Stimulated activated CD8-positive, alpha-beta memory T cell treated with anti-CD3 and anti-CD28 coated beads, Interleukin-7, amount 100 ng/mL, for 1 hour (primary cell): Measurements from ENCODE around the gene RASGRF1.

Experiments
- DNase-seq, 2 donors: peaks; one replicate each; pipeline ENCODE4 v3.0.0-alpha.2; 2020; ENCODE audit warnings: low read depth in 2 of 2

The RASGRF1 gene

DNA sequence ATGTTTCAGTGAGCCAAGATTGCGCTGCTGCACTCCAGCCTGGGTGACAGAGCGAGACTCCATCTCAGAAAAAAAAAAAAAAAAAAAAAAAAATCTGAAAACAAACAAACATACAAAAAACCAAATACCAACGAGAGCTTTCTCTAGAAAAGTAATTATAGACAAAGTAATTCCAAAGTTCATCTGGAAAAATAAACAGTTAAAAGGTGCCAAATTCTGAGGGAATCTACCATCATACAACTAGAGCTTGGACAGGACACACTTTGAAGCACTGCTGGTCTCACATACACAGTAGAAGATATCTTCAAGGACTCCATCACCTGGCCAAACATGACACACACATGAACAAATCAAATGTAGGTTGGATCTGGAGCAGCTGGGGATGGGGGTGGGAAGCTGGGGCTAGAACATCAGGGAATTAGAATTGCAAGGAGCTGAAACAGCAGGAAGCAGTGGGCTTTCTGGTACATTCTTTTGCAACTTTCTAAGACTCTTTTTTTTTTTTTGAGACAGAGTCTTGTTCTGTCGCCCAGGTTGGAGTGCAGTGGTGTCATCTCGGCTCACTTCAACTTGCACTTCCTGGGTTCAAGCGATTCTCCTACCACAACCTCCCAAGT lies 104.6 kb downstream of the RASGRF1 start:
- no peak for DNase-seq

DNA sequence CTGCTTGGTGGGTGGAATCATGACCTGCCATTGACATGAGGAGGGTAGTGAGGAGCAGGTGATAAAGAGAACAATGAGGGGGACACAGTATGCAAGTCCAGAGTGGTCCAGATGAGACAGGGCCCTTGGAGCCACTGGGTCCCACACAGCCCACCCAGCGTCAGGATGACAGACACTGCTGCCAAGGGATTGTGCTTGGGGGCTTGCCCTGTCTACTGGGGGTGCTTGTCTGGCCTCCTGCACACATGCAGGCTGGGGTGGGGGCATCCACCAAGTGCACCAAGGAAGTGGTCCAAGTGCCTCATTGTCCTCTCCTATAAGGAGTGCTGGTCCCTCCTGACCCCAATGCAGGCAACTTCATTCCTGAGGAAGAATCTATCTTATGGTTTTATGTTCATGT lies 106.5 kb downstream of the RASGRF1 start:
- no peak for DNase-seq

DNA sequence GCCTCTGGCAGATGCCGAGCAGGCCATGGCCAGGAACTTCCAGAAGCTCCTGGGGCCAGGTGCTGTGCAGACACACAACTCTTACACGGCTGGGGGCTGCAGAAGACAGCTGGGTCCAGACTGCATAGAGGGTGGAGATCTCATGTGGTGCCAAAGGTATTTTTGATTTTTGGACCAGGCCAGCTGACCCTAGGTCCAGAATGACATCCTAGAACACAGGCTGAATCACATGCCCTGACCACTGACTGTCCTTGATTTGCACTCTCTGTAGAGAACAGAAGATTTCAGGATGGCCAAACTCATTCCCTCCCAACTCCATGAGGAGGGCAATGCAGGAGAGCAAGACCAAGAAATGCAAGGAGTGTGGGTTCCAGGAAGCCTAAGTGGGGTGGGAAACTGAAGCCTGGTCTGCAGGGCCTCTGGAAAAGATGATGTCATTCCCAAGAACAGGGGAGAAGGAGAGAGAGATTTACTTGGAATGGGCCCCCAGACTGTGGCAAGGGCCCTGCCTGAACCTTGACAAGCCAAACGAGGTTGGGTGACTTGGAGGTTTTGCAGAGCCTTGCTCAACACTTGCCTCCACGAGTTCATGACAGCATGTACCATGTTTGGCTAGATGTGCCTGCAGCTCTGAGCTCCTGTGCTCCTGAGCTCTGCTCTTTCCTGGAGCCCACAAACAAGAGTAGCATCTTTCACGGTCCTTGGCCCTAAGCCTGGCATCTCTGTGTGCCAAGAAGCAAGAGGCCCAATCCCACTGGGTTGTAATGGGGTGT lies 107.2 kb downstream of the RASGRF1 start:
- no peak for DNase-seq

DNA sequence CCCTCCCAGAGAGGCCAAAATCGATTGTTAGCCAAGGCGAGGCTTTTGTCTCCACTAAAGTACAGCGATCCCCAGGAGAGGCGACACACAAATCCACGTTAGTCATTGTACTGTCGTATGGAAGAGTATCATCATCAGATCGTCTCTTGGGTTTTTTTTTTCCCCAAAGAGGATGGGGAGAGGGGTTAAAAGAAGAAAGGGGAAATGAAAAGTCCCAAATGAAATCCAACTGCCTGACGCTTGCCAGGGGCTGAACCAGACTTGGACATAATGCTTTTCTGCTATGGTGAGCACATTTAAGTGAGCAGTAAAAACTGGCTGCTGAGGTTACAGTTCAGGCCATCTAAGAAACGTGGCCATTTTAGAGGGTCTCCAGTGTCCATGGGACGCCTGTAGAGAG lies 107.8 kb downstream of the RASGRF1 start:
- DNase-seq, result no peak

DNA sequence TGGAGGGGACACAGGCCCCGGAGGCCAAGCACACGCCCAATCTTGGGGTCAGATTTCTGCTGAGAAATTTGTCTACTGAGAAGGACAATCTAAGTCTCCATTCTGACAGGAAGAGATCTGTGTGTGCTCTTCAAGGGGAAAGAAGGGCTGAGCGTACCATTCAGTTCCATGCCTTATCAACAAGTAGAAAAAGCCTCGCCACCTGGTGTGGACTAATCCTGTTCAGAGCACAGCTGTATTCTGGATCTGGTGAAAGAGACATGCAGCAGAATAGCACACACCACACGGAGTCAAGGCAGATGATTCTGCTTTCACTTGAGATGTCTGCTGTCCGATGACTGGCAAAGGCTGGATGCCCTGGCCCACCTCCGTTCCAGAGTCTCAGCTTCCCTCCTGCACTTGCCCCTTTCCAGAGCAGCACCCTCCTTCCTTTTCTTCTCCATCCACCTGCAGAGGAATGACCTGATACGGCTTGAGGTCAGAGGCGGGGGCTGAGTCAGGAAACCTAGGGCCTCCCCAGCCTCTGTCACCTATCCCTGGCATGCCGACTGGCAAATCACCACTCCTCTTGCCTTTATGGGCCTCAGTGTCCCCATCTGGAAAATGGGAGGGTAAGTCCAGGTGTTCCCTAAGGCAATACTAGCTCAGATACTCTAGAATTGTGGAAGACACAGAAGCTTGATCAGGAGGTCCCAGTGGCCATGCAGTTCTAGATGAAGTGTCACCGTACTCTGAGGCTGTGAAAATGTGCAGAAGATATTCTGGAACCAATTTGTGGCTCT lies 108.9 kb downstream of the RASGRF1 start:
- DNase-seq, result no peak

DNA sequence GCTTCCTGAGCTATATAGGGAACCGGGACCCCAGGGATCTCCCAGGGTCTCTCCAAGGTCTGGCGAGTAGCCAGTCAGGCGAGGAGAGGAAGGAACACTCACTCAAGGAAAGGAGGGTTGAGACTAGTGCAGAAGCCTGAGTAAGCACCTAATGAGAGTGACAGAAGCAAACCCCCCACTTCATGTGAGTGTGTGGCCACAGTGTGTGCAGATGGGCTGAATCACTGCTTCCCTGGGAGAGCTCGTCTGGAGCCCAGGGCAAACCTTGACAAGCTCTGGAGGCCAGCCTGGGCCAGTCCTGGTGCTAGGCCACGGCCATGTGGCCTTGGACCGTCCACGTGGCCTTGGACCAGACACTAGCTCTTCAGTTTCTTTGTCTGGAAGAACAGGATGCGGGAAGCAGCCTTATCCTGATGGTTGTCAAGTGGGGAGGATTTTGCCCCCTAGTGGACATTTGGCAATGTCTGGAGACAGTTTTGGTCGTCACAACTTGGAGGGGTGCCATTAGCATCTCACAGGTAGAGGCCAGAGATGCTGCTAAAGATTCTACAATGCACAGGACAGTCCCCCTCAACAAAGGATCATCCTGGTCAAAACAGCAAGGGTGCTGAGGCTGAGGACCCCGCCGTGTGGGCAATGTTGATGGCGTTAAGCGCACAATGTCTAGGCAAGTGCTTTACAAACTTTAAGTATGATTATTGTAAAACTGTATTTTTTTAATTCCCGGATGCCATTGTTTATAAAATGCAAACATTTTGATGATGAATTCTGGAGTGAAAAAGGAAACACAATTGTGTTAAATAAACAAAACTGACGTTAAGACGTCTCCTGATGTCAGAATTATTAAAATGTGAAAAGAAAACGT lies 110.9 kb downstream of the RASGRF1 start:
- DNase-seq, result no peak

DNA sequence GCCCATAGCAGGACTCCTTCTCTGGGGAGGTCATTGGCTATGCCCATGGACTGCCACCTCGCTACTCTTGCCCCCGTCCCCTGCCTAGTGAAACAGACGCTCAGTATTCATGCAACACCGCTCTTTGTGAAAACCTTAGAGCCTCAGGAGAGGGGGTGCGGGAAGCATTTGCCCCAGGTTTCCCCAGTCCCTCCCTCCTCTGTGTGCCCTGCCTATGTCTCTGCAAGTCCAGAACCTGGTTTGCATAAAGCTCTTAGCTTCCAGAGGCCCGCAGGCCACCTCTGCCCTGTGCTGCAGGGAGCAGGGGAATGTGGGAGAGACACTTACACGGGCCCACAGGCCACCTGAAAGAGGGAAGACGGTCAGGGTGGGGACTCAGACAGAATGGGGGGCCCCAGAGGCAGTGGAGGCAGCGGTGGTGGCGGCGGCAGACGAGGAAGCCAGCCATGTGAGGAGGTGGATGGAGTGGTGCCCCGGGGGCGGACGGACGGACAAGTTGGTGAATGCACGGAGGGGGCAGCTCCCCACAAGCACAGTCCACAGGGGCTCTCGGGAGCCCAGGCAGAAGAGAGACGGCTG lies 111.9 kb downstream of the RASGRF1 start:
- no peak for DNase-seq

DNA sequence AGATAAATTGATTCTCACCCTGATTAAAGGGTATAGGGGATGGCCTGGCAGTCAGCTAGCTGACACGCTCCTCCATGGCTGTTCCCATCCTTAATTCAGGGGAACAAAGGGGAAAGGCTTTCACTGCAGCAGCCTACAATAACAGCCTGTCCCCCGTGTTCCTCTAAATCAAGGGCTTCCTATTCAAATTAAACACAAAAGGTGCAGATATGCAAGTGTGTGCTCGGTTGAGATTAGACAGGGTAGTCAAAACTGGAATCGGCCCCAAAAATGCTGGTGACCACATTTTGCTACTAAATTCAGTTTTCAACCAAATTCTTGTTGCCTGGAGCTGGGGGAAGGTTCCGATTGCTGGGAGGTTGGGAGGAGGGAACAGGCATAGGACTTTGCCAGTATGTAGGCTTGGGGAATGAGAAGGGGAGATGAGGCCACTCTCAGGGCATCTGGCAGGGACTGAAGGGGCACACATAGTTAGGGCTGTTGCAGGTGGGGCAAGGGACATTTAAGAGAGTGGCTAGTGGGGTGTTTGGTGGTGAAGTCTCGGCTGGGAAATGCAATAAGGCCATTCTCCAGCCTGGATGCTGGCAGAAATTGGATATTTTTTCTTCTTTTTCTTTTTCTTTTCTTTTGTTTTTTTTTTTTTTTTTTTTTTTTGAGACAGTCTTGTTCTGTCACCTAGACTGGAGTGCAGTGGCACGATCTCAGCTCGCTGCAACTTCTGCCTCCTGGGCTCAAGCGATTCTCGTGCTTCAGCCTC lies 112.8 kb downstream of the RASGRF1 start:
- no peak for DNase-seq

DNA sequence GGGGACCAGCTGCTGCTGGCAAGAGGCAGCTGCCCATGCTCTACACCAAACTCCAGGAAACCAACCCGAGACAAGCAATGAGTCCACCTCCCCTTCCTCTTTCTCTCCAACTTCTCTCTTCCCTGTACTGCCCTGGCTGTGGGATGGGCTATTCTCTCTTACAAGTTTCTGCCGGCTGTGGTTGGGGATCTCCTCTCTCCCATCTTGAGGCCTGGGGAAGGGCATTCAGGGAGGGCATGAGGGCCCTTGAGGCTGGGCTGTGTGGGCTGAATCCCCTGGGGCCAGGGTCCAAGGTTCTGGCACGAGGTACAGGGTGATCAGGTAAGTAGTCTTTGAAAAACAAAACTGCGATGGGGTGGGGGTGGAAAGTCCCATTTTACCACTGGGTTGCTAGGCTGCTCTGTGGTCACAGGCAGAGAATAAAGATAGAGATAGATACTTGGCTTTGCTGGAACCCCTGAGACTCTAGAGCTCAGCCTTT lies 113.4 kb downstream of the RASGRF1 start:
- no peak for DNase-seq

DNA sequence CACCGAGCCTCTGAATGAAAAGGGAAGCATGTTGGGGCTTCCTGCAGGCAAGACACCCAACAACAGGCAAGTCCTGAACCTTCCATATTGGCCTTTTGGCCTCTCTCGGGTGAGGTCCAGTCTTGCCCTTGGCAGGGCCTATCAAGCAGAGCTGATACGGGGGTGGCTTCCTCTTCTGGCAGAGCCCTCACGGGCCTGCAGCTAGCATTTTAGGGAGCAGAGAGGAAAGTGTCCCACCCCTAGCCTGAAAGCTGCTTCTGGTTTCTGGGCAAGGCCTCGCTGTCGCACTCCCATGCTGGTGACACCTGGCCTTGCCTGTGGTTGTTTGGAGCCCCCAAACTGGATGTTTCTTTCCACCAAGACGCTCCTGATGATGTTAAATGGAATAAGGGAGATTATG lies 113.9 kb downstream of the RASGRF1 start:
- no peak for DNase-seq

DNA sequence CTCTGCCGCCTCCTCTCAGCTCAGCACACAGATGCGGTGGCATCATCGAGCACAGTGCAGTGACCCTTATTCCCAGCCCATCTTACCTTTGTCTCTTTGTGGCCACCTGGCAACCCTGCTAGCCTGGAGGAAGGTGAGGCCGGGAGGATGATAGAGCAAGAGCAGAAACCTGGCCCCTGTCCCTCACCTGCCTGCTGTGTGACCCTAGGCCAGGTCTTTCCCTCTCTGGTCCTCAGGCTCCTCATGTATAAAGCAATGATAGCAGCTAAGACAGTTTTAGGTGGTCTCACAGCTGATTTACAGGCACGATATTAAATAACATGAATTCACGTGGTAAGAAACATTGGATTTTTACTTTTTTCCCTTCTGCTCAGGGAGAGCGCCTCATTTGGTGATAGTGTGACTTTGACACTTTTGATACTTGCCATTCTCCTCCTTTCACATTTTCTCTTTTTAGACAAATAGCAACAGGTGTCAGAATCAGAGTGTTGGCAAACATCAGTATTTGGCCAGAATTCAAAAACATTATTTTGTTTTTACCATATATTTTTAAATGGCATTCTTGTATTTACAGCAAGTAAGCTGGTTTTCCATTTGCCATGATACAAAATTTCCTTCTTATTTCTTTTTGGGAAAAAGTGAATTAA lies 116.2 kb downstream of the RASGRF1 start:
- no peak for DNase-seq

DNA sequence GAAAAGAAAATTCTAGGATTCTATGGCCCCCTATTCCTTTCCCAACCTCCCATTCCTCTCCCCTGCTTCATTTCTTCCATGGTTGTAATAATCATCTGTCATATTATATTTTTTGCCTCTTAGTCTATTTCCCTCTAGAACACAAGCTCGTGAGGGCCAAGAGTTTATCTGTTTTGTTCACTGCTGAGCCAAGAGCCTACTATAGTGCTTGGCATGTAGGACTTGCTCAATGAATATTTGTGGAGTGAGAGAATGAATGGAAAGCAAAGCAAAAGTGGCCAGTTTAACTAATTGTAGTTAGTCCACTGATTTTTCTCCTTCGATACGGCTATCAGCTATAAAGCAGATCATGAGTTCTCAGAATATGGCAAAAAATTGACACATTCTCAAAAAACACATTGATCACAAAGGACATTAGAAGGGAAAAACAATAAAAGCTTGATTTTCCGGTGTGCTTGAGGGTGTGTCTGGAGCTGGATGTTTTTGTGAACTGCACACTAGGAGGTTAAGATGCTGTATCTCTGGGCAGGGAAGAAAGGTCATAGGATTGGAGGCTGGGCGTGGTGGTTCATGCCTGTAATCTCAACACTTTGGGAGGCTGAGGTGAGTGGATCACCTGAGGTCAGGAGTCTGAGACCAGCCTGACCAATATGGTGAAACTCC lies 120.8 kb downstream of the RASGRF1 start:
- DNase-seq, result no peak

DNA sequence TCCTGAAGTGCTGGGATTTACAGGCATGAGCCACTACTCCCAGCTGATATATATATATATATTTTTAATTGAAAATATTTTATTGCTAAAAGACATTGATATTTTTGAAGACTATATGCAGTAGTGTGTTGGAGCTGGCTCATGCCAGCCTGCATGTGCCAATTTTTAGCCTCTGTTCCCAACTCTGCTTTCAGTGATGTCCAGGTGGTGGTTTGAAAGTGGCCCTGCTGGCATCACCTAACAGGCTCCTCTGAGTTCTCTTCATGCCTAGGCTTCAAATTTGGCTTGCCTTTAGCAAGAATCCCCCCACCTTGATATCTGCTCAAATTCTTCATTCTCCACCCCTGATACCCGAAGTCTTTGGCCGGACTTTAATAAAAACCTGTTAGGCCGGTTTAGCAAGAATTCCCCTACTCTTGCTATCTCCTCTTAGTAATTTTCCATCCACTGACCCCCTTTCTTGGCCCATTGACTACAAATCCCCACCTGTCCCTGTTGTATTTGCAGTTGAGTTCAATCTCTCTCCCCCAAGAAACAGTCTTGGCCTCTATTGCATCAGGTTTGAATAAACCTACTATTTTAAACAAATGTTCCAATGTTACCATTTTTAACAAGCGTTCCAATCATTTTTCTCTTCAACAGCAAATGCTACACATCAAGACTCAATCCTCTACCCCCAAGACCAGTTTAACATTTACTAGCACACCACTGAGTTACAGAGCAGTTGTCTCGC lies 121.9 kb downstream of the RASGRF1 start:
- no peak for DNase-seq

DNA sequence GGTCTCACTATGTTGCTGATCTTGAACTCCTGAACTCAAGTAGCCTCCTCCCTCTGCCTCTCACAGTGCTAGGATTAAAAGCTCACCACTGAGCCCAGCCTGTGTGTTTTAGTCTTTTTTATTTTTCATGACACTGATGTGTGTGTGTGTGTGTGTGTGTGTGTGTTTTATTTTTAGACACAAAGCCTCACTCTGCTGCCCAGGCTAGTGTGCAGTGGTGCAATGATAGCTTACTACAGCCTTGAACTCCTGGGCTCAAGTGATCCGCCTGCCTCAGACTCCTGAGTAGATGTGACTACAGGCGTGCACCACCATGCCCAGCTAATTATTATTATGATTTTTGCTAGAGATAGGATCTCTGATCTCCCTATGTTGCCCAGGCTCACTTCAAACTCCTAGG lies 122.5 kb downstream of the RASGRF1 start:
- no peak for DNase-seq

DNA sequence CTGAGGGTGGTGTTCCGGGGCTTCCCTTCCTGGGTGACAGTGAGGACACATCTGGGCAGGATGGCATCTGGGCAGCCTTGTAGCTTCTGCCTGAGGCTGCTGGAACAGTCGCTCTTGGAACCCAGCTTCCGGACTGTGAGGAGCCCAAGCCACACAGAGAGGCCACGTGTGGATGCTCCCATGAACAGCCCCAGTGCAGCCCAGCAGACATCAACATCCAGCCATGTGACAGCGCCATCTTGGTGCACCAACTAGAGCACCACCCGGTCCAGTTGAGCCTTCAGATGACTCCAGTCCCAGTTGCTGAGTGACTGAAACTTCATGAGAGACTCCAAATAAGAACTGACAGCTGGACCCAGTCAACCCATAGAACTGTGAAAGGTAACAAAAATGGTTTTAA lies 130.3 kb downstream of the RASGRF1 start:
- no peak for DNase-seq

DNA sequence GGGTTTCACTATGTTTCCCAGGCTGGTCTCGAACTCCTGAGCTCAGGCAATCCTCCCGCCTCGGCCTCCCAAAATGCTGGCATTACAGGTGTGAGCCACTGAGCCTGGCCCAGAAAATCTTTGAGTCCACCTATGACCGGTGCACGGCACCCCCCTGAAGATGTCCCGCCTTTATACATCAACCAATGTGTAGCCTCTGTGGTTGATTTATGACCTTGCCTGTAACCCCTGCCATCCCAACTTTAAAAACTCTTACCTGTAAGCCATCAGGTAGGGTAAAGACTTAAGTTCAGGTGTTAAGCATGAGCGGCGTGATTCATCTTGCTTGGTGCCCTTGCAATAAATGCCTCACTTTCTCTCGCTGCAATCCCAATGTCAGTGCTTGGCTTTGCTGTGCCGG lies 131.2 kb downstream of the RASGRF1 start:
- DNase-seq, result no peak

DNA sequence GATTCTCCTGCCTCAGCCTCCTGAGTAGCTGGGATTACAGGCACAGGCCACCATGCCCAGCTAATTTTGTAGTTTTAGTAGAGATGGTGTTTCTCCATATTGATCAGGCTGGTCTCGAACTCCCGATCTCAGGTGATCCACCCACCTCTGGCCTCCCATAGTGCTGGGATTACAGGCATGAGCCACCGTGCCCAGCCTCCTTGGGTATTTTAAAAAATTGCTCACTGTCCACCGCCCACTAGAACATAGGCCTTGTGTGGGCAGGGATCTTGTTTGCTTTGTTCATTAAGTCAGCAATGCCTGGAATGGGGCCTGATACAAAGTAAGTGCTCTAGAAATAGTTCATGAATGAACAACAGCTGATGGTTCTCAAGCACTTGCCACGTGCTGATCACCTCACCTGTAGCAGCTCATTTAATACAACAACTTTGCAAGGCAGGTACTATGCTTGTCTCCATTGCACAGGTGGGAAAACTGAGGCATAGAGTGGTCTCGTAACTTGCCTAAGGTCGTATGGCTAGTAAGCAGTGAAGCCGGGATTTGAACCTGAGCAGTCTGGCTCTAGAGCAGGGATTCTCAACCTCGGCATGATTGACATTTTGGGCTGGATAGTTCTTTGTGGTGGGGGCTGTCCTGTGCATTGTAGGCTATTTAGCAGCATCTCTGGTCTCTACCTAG lies 133.0 kb downstream of the RASGRF1 start:
- no peak for DNase-seq

DNA sequence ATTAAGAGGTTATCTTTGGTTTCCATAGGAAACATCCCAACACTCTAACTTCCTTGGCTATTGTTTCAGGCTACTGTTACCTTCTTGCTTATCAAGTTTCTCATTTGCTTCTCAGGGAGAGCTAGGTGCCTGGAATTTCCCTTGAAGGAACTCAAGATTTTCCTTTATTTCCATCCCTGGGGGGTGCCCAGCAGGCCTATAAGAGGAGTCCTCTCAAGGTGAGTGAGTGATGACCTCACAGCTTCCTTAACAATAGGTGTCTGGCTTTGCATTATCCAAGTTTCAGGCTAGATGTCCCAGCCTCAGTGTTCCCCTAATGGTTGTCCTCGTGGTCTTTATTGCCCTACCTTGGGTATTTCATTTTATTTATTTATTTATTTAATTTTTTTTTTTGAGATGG lies 133.6 kb downstream of the RASGRF1 start:
- DNase-seq, result no peak
